Right renal cortex interstitium (tissue), 3 donors: ENCODE measurements around the gene SPATA19. TPM values are rescaled to one million over a fixed set of nuclear protein-coding genes. Genes with fewer than 3 reads are reported as not detected.

Experiments used
- DNase-seq, 3 donors: peaks; one replicate each; pipeline ENCODE4 v3.0.0-alpha.2; 2013; ENCODE audit warnings: low read depth in 3 of 3, low spot score in 2 of 3
- polyA plus RNA-seq, 3 donors: library from polyadenylated mRNA; unstranded; fragments of 120-200 nt; gene quantifications; one replicate each; pipeline ENCODE4 v1.2.1, GENCODE V29; 2013; ENCODE audit not compliant: insufficient read length in 3 of 3

SPATA19 gene
- polyA plus RNA-seq, 3 donors = not detected

- no peak for DNase-seq
Observed at GRCh38 chr11:133819746-133820315, 25.5 kb downstream of the SPATA19 start.

- no peak for DNase-seq
Observed at GRCh38 chr11:133819114-133819513, 26.2 kb downstream of the SPATA19 start.

- no peak for DNase-seq
Observed at GRCh38 chr11:133818302-133818701, 27.0 kb downstream of the SPATA19 start.

GRCh38 chr11:133817449-133817848, 27.9 kb downstream of the SPATA19 start:
- DNase-seq = no peak

GRCh38 chr11:133816146-133816870, 29.0 kb downstream of the SPATA19 start:
- DNase-seq = no peak

GRCh38 chr11:133815636-133816035, 29.7 kb downstream of the SPATA19 start:
- no peak for DNase-seq

GRCh38 chr11:133814588-133815100, 30.7 kb downstream of the SPATA19 start:
- DNase-seq = no peak

- no peak for DNase-seq
Observed at GRCh38 chr11:133811850-133812685, 33.2 kb downstream of the SPATA19 start.

GRCh38 chr11:133810766-133811165, 34.5 kb downstream of the SPATA19 start:
- no peak for DNase-seq

GRCh38 chr11:133809569-133810491, 35.5 kb downstream of the SPATA19 start:
- DNase-seq = no peak

- no peak for DNase-seq
Observed at GRCh38 chr11:133808393-133809140, 36.7 kb downstream of the SPATA19 start.

- no peak for DNase-seq
Observed at GRCh38 chr11:133803026-133803425, 42.3 kb downstream of the SPATA19 start.

GRCh38 chr11:133801356-133801755, 44.0 kb downstream of the SPATA19 start:
- DNase-seq = no peak

GRCh38 chr11:133800666-133801065, 44.6 kb downstream of the SPATA19 start:
- no peak for DNase-seq

GRCh38 chr11:133797554-133797953, 47.8 kb downstream of the SPATA19 start:
- DNase-seq = no peak

GRCh38 chr11:133796043-133796795, 49.1 kb downstream of the SPATA19 start:
- DNase-seq = no peak

- no peak for DNase-seq
Observed at GRCh38 chr11:133795088-133795487, 50.2 kb downstream of the SPATA19 start.

GRCh38 chr11:133794205-133794604, 51.1 kb downstream of the SPATA19 start:
- DNase-seq = no peak
